ENCODE measurements around the gene EEF1AKMT3.

EEF1AKMT3 gene

DNA sequence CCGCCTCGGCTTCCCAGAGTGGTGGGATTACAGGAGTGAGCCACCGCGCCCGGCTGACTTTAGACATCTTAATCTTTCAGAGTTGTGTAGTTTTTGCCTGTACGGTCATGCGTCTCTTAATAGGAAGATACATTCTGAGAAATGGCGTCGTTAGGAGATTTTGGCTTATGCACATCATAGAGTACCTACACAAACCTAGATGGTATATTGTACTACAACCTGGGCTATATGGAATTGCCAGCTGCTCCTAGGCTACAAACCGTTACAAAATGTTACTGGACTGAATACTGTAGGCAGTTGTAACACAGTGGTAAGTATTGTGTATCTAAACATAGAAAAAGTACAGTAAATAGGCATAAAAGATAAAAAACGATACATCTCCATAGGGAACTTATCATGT, 11.4 kb downstream of the EEF1AKMT3 start:
- no peak for DNase-seq (ENCODE audit: low read depth)

- peak; percentile 90 for DNase-seq (ENCODE audit: low read depth)
Observed at GRCh38 chr12:57793920-57794319, 21.5 kb downstream of the EEF1AKMT3 start.

DNA sequence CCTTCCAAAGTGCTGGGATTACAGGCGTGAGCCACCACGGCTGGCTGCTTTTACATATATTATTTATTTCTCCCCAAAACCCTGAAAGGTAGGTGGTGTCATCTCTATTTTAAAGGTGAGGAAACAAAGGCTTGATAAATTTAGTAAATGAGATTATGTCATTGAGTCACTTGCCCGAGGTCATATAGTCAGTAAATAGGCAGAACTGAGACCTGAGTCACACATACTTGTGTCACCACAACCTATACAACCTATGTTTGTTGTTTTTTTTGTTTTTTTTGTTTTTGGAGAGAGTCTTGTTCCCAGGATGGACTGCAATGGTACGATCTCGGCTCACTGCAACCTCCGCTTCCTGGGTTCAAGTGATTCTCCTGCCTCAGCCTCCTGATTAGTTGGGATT, 22.9 kb downstream of the EEF1AKMT3 start:
- peak; percentile 60 for DNase-seq (ENCODE audit: low read depth)

DNA sequence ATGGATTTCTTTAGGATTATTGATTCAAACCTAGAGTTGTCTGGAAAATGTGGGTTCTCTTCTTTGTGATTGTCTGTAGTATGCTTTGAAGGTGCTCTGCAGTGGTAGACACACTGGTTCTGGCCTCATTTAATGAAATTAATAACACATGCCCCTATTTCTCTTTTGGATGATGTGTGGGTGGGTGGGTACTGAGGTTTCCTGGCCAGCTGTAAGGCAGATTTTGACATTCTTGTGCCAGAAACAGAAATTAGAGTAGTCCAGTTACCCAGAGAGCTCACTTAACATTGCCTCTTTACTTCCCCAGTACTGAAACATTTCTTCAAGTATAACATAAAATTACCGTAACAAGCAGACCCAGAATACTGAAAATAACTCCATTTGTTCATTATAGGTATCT, 24.6 kb downstream of the EEF1AKMT3 start:
- no peak for DNase-seq (ENCODE audit: low read depth)

DNA sequence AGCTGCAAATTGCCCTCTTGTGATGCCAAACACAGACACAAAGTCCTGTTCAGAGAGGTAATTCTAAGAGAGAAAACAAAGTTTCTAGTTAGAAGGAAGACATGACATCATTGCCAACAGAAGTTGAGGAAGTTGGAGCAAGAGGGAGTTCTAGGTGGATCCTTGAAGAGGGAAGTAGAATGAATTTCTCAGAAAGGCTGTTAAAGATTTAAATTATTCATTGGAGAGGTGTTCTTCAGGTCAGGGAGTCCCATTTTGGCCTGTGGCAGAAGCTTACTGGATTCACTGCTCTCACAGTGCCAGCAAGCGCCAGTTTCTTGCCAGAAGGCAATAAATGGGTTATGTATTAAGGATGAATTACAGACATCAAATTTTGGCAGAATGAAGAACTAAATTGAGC, 25.5 kb downstream of the EEF1AKMT3 start:
- no peak for DNase-seq (ENCODE audit: low read depth)

DNA sequence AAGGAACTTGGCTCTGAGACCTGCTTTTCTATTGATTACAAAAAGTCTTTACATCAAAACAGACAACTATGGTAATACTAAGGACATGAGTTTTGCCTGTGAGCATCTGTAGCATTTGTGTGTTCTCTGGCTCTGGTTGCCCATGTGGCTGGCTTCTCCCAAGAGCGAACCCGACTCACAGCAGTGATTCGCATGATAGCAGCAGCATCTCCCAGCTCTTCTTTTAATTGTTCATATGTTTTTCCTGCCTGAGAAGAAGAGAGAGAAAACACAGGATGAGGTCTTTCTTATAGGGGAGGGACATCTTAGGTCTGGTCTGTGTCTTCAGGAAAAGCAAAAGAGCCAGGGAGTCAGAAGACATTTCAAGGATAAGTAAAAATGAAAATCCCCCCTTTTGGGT, 28.6 kb downstream of the EEF1AKMT3 start:
- no peak for DNase-seq (ENCODE audit: low read depth)

GRCh38 chr12:57802607-57803006, 30.2 kb downstream of the EEF1AKMT3 start:
- no peak for DNase-seq (ENCODE audit: low read depth)

GRCh38 chr12:57803319-57803893, 31.0 kb downstream of the EEF1AKMT3 start:
- DNase-seq (ENCODE audit: low read depth): peak; percentile 66

DNA sequence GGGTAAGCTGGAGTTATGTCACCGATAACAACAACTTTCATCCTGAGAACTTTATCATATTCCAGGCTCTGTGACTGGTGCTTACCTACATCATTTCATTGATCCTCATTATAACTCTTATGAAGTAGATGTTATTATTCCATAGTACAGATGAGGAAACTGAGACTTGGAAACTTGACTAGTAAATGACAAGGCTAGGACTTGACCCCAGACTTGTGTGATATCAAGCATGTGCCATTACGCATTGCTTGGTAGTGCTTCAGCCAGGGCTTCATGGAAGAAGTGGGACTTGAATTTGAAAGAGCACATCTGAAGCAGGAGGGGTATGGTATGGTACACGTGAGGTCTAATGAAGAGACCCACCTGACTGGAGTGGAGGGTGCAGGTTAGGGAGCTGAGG, 34.3 kb downstream of the EEF1AKMT3 start:
- DNase-seq (ENCODE audit: low read depth): no peak

GRCh38 chr12:57807285-57807684, 34.9 kb downstream of the EEF1AKMT3 start:
- DNase-seq (ENCODE audit: low read depth): no peak

- DNase-seq (ENCODE audit: low read depth): no peak
Observed at GRCh38 chr12:57808351-57808750, 35.9 kb downstream of the EEF1AKMT3 start.

DNA sequence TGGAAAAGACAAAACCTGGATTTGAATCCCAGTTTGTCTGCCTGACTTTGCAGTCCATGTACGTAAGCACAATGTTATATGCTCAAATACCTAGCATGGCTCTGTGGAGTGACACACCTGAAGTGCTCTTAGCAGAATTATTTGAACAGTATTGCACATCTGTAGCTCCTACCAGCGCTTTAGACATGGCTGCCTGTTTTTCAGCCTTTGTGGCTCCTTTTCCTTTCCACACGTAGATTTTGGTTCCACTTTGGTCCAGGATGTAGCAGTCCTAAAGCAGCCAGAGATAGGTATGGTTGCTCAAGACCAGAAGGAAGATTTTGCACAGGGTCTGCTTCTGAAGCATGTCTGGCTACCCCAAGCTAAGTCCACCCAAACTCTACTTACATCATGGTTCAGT, 37.0 kb downstream of the EEF1AKMT3 start:
- no peak for DNase-seq (ENCODE audit: low read depth)

GRCh38 chr12:57810450-57810849, 38.0 kb downstream of the EEF1AKMT3 start:
- peak; percentile 55 for DNase-seq (ENCODE audit: low read depth)

- no peak for DNase-seq (ENCODE audit: low read depth)
Observed at GRCh38 chr12:57811028-57811755, 38.8 kb downstream of the EEF1AKMT3 start.

GRCh38 chr12:57813111-57813970, 40.9 kb downstream of the EEF1AKMT3 start:
- DNase-seq (ENCODE audit: low read depth): no peak

DNA sequence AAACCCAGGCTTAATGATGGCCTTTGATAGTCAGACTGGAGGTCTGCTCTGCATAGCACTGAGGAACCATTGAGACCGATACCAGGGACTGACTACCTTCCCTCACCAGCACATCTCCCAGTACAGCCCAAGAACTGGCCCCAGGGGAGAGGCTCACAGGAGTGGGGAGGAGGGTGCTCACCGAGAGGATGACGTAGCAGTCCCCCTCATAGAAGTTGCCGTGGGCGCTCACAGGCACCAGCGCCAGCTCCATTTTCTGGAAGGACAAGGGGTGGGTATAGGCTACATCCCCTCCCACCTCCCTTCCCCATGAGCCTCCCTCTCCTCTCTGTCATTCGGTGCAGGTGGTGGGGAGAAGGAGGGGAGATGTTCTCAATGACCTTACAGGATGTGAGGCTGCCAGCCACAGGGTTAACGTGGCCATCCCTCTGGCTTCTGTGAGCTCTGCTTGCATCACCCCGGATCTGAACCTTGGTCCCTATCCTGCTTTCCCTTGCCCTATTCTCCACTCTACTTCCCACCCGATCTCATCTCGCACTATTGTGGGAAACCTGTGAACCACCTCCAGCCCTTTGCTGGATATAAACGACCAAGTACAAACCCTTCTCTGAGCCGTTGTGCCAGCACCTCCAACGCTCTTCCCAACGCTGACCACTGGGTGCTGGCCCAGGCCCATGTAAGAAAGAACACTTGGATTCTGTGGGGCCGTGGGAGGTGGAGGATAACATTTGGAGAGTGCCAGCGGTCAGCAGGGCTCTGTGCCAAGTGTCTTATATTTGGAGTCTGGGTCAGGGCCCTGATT, 41.8 kb downstream of the EEF1AKMT3 start:
- peak; percentile 41 for DNase-seq (ENCODE audit: low read depth)

DNA sequence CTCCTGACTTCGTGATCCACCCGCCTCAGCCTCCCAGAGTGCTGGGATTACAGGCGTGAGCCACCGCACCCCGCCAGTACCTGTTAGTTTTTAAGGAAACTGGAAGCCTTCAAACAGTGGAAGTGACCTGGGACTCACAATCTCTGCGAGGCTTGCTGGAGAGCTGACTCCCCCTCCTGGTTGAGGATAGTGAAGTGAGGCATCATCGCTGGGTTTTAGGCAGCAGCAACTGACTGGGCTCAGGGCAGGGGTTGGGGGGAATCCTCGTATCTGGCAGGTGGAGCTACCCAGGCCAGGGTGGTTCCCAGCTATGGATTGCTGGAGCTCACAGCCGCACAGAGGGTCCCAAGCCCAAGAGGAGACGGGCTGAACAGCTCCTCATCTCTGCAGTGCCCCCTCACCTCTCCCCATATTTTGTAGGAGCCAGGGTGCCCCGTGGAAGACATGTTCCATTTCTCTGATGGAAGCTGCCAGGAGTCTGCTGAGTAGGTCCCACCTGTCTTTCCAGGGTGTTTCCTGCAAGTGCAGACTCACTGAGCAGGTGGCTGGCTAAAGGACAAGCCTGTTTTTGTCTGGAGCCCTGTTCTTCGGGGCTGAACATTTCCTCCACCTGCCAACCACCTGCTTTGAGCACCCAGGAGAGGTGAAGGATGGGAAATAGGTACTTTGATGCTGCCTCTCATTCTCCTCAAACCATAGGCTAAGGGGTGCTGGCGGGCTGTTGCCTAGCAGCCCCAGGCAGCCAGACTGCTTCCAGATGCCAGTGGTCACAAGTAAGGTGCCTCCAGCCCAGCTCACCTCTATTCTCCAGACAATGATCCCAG, 43.0 kb downstream of the EEF1AKMT3 start:
- no peak for DNase-seq (ENCODE audit: low read depth)

GRCh38 chr12:57816001-57816854, 43.8 kb downstream of the EEF1AKMT3 start:
- DNase-seq (ENCODE audit: low read depth): peak; percentile 36

DNA sequence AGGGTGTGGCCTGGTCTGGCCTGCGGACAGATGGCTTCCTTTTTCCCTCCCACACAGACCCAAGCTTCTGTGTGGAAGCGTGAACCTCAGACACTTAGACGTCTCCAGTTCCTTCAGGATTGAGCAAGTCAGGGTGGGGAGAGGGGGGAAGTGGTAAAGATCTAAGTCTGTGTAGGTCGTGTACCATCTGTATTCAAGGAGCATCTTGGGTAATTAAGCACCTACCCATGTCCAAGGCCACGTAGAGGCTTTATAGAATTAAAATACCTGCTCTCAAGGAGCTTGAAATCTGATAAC, 44.4 kb downstream of the EEF1AKMT3 start:
- DNase-seq (ENCODE audit: low read depth): peak; percentile 28

GRCh38 chr12:57817261-57817989, 45.0 kb downstream of the EEF1AKMT3 start:
- no peak for DNase-seq (ENCODE audit: low read depth)
